Stimulated activated CD8-positive, alpha-beta memory T cell treated with anti-CD3 and anti-CD28 coated beads, Interleukin-7, amount 100 ng/mL, for 24 hours (primary cell): Measurements from ENCODE around the gene TEAD2.
"Not testable (repeated sequence)": the region's sequence is repeated elsewhere in the genome, so short reads cannot be mapped to it uniquely, and the experiment has no call there.

Experiments
- DNase-seq: peaks from one replicate; pipeline ENCODE4 v3.0.0-alpha.2; 2020; ENCODE audit warnings: low read depth

Gene TEAD2

DNA sequence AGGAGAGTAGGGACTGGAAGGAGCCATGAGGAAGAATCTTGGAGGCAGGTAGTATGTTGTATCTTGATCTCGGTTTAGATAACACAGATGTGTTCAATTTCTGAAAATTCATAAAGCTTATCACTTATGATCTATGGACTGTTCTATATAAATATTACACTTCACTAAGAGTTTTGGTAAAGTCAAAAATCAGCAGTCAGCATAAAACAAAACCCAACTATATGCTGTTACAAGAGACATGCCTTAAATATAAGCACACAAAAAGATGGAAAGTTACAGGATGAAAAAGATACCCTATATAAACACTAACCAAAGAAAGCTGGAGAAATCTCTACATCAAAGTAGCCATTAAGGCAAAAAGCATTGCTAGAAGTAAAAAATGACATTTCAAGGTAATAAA, 21.4 kb upstream of the TEAD2 start:
- DNase-seq, result no peak

DNA sequence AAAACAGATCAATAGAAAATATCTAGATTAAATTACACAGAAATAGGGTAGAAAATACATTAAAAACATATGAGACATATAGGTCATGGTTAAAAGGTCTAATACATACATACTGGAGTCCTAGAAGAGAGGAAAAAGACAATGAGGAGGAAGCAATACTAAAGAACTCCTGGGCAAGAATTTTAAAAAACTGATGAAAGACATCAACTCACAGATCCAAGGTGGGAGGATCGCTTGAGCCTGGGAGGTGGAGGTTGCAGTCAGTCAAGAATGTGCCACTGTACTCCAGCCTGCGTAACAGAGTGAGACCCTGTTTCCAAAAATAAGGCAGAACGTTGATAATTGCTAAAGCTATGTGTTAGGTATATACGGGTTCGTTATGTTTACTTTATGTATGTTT, 20.4 kb upstream of the TEAD2 start:
- no peak for DNase-seq

DNA sequence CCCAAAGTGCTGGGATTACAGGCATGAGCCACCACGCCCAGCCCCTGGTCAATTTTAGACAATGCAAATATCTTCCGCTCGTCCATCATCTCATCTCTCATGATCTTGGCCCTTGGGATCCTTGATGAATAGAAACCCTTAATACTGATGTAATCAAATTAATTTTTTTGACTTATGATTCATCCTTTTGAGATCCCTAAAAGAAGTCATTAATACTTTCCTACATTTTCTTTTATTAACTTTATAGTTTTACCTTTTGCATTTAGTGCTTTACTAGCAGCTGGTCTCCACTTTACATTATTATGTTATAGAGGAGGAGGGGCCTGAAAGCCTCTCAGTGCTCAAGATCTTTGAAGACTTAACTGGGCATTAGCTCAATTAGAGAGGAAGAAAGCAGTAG, 18.2 kb upstream of the TEAD2 start:
- no peak for DNase-seq

DNA sequence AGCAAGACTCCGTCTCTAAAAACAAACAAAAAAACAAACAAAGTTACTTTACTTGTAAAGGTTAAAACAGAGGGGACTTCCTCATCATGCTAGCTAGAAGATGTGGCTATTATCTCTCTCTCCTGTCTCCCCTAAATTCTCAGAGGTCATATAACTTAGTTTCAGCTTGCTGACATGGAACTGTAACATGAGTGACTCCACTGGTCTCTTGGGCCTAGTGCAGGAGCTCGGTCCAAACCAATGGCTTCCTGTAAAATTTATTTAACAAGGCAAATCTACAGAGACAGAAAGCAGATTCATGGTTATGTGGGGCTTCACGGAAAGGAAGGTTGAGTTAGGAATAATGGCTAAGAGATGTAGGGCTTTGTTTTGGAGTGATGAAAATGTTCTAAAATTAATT, 16.3 kb upstream of the TEAD2 start:
- no peak for DNase-seq

DNA sequence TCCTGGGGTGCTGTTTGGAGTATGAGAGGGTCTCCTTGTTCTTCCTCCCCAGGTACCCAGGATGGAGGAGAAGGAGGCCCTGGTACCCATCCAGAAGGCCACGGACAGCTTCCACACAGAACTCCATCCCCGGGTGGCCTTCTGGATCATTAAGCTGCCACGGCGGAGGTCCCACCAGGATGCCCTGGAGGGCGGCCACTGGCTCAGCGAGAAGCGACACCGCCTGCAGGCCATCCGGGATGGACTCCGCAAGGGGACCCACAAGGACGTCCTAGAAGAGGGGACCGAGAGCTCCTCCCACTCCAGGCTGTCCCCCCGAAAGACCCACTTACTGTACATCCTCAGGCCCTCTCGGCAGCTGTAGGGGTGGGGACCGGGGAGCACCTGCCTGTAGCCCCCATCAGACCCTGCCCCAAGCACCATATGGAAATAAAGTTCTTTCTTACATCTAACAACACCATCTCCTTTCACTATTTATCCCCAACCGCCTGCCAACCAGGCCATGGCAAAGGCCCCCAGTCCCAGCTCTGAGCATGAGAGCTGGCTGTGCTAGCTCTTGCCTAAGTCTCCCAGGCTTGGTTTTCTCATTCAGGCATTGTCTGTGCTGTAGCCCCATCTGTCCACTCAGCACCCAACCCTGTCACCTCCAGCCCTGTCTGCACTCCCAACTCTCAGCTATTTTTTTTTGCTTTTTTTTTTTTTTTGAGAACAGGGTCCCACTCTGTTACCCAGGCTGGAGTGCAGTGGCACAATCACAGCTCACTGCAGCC, 12.6 kb upstream of the TEAD2 start:
- DNase-seq, result no peak

DNA sequence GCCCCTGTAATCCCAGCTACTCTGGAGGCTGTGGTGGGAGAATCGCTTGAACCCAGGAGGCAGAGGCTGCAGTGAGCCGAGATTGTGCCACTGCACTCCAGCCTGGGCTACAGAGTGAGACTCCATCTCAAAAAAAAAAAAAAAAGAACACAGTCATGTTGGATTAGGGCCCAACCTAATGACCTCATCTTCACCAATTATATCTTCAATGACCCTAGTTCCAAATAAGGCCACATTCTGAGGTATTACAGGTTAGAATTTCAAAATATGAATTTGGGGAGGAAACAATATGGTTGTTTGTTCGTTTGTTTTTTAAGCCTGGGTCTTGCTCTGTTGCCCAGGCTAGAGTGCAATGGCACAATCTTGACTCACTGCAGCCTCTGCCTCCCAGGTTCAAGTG, 11.0 kb upstream of the TEAD2 start:
- not testable (repeated sequence) for DNase-seq

DNA sequence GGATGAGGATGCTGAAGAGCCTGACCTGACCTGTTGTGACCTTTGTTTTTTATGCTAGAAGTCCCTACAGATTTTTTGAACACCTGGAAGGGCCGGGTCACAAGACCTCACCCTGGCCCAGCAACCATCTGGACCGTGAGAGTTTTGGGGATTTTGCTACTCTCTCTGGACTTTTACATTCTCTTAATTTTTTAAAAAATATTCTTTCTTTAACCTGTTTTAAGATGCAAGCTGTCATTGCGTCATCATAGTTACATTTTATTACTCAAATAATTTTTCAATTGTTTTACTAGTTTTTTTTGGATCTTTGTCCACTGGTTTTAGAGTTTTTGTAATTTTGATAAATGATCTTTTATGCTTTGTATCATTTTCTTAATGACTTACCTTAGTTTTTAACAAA, 9.0 kb upstream of the TEAD2 start:
- DNase-seq, result no peak

DNA sequence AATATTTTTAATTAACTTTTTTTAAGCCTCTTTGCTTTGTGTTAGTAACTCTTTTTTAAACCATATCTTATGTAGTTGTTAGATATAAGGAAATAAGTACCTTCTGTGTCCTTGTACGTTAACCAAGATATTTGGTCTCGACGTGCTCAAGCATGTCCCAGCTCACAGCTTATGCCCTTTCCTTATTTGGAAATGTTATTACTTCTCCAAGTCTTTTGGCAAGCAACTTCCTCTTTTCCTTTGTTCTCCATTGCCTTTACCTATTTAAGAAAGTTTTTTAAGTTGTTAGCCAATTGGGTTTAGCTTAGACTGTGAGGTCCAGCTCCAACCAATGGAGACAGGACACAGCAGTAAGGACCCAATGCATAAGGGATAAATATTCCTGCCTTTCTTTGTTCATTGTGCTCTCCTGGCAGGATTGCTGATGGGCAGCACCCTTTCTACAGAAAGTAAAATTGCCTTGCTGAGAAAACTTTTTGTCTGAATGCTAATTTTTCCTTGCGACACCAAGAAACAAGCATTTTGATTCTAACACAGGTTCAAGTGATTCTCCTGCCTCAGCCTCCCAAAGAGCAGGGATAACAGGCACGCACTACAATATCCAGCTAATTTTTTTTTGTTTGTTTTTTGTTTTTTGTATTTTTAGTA, 6.6 kb upstream of the TEAD2 start:
- DNase-seq, result no peak

DNA sequence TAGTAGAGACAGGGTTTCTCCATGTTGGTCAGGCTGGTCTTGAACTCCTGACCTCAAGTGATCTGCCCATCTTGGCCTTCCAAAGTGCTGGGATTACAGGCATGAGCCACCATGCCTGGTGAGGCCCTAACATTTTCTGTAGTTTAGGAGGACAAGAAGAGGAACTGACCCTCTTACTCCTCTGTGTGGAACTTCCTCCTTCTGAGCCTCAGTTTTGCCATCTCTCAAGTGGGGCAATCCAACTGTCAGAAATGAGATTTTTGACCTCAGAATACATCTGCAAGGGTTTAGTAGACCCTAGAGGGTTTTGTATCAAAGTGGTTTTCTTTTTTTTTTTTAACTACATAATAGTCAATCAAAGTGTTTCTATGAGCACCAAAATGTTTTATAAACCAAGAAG, 3.9 kb upstream of the TEAD2 start:
- DNase-seq, result no peak

DNA sequence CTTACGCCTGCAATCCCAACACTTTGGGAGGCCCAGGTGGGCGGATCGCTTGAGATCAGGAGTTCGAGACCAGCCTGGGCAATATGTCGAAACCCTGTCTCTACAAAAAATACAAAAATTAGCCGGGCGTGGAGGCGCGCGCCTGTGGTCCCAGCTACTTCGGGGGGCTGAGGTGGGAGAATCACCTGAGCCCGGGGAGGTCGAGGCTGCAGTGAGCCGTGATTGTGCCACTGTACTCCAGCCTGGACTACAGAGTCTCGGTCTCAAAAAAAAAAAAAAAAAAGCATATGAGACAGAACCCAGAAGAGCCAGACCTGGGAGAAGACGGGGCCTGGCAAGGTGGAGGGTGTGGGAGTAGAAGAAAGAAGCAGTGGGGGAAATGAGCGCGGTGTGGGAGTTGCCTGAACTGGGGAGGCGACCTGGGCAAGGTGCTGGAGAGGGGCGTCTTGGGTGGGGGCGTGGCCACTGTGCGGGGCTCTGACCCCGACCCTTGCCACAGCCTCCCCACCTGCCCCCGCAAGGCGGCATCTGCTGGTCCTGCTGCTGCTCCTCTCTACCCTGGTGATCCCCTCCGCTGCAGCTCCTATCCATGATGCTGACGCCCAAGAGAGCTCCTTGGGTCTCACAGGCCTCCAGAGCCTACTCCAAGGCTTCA, 2.0 kb upstream of the TEAD2 start:
- no peak for DNase-seq

DNA sequence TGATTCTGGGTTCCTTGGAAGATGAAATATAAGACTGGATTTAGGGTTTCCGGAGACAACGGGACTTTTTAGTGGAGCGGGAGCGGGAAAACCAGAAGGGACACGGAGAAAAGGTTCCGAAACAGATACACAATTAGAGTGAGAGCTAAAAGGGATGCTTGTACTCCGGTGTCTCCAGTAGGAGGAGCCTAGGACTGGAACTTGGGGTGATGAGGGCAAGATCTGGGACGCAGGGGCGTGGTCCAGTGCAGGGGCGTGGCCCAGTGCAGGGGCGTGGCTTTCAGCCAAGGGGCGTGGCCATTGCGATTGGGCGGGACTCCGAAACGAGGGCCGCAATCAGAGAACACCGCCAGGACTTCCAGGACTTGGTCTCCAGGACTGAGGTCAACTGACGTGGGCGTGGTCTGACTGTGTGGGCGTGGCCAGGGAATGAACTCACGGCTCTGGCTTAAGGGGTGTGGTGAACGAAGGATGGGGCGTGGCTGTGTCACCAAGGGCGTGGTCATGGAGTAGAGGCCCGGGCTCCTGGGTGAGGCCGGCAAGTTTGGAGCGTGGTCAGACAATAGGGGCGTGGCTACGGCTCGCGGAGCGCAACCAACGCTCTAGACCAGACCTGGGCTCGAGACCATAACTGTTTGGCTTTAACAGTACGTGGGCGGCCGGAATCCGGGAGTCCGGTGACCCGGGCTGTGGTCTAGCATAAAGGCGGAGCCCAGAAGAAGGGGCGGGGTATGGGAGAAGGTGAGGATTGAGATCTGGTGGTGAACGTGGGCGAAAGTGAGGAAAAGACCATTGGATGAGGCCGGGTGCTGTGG, 1.3 kb upstream of the TEAD2 start, which contains the start of gene DKKL1:
Gene DKKL1 (plus strand): TSS at position 610 of the 815 bp plus-strand sequence. CDS start 122 bp downstream, at position 732.
- peak; percentile 42 for DNase-seq

DNA sequence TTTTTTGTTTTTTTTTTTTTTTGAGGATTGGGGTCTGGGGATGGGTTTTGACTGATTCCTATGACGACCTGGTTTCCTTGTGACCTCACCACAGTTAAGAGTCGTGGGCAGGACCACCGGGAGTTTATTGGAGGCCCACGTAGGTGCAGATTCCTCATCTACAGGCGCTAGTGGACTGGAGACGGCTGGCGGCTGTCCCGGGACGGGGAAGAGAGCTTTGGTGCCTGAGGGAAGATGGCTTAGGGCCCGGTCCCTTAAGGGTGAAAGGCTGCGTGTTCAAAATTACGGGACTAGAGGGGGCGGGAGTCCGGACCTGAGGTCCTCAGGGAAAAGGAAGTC, 682 bp upstream of the TEAD2 start:
- no peak for DNase-seq

DNA sequence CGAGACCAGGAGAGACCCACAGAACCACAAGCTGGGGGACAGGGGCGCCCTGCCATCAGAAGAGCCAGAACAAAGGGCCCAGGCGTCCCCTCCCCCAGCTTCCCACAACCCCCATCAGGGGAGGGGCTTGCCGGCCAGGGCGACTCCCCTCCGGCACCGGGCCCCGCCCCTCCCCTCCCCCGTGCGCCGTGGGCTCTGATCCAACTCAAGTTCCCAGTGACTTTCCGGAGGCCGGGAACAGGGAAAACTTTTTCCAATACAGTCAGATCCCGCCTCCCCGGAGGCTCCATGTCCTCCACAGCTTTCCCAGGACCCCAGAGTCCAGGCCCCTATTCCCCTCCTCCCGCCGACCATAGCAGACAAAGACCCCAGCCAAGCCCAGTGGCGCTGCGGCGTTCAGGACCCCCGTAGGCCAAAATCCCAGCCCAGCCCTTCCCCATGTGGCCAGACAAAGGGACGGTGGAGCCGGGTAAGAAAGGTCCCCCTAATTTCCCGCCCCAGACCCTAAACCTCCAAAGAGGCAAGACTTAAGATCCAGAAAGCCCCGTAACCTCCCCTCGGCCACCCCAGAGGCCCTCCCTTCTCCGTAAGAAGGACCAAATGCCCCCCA, 673 bp downstream of the TEAD2 start:
- DNase-seq, result no peak

DNA sequence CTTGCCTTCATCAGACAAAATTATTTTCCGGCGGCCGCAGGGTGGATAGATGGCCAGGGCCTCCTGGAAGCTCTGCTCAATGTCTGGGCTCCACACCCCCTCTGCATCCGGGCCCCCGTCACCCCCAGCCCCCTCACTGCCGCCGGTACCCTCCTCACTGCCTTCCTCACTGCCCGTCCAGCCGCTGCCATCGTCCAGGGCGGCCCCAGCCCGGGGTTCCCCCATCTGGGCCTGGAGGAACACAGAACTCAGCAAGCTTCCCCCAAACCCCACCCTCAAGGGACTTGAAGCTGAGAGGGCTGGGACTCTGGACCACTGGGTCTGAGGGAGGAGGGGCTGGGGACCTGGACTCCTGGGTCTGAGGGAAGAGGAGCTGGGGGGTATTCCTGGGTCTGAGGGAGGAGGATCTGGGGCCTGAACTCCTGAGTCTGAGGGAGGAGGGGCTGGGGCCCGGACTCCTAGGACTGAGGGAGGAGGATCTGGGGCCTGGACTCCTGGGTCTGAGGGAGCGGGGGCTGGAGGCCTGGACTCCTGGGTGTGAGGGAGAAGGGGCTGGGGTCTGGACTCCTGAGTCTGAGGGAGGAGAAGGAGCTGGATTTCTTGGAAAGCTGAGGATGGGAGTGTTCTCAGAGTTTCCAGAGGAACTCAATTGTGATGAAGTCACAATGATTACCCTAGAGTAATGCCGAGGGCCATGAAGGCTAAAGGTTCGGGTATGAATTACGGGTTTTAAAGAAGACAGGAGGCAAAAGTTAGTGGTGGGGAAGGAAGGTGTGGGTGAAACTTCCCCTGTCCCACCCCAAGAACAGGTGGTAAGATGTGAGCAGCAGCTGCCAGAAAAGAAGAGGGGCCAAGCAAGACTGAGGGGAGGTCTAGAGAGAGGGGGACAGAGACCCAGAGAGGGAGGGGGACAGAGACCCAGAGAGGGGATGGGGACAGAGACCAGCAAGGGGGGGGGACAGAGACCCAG, 2.1 kb downstream of the TEAD2 start:
- no peak for DNase-seq

DNA sequence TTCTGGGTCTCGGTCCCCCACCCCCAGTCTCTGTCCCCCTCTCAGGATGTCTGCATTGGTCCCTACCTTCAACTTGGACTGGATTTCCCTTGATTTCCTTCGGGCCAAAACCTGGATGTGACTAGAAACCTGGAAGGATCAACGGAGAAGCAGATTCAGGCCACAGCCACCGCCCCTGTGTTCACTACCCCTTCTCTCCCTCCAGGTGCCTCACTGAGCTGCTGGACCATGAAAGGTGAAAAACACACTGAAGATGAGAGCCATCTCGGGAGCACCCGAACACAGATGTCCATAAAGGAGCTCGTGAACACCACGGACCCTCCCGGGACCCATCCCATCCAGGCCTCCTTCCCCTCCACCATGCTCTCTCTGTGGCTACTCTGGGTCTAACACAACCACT, 5.0 kb downstream of the TEAD2 start:
- no peak for DNase-seq

DNA sequence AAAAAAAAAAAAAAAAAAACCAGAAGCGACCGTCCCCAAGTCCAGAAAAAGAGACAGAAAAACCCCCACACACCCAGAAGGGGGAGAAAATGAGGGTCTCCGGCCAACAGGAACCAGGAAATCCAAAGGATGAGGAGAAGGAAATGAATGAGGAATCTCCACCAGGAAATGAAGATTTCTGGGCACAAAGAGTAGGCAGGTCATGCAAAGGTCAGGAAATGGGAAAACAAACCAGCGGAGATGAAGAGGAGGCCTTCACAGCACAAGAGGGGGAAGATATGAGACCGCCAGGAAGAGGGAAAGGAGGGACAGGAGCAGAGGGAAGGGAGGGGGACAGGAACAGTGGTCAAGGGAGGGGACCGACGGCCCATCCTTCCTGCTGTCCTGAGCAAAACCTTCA, 5.8 kb downstream of the TEAD2 start:
- no peak for DNase-seq

DNA sequence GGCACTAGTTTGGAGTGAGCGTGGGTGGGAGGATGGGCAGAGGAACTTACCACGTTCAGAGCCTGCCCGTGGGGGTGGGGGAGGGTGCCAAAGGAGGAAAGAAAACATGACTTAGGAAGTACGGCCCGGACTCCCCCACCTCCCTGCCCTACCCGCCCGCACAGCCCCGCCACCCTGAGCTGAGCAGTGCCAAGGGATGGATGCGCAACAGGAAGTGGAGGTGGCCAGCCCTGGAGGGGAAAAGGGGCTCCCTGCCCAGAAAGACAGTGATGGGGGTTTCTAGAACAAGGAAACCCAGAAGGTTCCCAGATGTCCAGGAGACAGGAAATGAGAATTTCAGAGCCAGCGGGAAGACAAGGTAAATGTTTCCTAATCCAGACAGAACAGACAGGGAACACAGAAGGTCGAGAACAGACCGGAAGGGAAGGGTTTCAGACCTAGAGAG, 6.3 kb downstream of the TEAD2 start:
- no peak for DNase-seq

DNA sequence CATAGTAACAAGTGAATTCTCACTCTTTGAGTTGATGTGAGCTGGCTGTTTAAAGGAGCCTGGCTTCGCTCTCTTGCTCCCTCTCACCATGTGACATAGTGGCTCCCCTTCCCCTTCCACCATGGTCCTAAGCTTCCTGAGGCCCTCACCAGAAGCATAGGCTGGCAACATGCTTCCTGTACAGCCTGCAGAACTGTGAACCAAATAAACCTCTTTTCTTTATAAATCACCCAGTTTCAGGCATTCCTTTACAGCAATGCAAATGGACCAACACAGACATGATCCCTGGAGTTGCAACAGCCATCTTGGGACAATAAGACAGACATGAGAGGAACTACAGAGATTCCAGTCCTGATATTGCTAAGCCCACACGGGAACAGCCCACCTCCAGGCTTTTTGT, 12.6 kb downstream of the TEAD2 start:
- no peak for DNase-seq

DNA sequence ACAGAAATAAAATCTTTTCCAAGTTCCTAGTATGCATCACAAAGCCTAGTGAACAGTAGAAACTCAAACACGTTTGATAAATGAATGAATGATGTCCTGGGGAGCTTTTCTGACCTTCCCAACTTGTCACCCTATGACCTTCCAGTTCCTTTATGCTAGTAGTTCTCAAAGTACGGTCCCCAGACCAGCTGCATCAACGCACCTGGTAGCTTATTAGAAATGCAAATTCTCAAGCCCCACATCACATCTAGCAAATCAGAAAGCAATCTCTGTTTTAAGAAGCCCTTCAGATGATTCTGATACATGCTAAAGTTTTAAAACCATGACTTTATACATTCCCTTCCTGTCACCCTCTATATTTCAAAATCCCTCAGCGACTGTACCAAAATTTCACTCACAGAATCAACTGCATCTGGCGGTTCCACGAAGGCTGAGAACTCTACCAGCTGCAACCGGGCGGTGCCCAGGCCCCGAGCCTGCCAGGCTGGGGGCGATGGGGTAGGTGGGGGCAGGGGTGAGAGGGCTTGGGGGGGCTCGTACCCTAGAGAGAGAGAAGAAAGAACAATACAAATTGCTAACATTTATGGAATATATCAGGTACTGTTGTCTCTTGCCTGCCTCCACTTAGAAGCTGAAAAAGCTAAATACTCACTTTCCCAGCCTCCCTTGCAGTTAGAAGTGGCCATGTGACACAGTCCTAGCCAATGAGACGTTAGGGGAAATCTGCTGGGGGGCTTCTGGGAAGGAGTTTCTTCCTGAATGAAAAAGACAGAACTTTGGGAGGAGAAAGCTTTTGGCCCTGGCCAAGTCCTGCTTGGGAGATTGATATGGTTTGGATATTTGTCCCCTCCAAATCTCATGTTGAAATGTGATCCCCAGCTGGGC, 13.7 kb downstream of the TEAD2 start:
- DNase-seq, result no peak

DNA sequence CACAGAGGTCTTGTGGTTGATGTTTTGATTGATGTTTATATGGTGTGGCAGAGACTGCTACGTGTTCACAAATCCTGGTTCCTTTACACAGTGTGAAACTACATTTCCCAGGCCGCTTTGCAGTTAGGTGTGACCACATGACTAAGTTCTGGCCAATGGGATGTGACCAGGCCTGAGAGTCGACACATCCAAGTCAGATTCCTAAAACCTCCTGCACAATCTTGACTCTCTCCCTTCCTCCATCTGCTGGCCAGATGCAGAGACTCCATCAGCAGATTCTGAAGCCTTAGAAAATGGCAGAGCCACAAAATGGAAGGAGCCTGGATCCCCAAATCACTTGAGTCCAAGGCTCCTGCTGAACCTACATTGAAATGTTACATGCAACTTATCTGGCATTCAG, 14.4 kb downstream of the TEAD2 start:
- DNase-seq, result no peak
